HG02798 (cell line): Measurements from ENCODE around the gene RHOC.
"Not testable (repeated sequence)": the region's sequence is repeated elsewhere in the genome, so short reads cannot be mapped to it uniquely, and the experiment has no call there.

ENCODE experiments used
- ATAC-seq: cut with Tn5 transposase; IDR thresholded peaks from one replicate; pipeline ENCODE4 v1.9.1; 2021; ENCODE audit warnings: mild to moderate bottlenecking; ENCODE audit not compliant: unreplicated experiment, poor library complexity

The RHOC gene

GRCh38 chr1:112706505-112707220, at the start of gene RHOC:
TSS of gene RHOC (minus strand) at chr1:112707127. CDS start at chr1:112703799, 3,328 bp downstream.
- ATAC-seq, result peak; percentile 79

- ATAC-seq, result no peak
Measured at GRCh38 chr1:112754116-112754628, 47.2 kb upstream of the RHOC start.

GRCh38 chr1:112748396-112748795, 41.5 kb upstream of the RHOC start:
- ATAC-seq, result no peak

- ATAC-seq, result no peak
Measured at GRCh38 chr1:112744009-112744578, 37.2 kb upstream of the RHOC start.

GRCh38 chr1:112743174-112744008, 36.5 kb upstream of the RHOC start:
- ATAC-seq, result no peak

GRCh38 chr1:112737573-112737972, 30.6 kb upstream of the RHOC start:
- ATAC-seq, result no peak

- ATAC-seq, result no peak
Measured at GRCh38 chr1:112735752-112736151, 28.8 kb upstream of the RHOC start.

- no peak for ATAC-seq
Measured at GRCh38 chr1:112731451-112731850, 24.5 kb upstream of the RHOC start.

GRCh38 chr1:112729909-112730308, 23.0 kb upstream of the RHOC start:
- ATAC-seq, result no peak

- not testable (repeated sequence) for ATAC-seq
Measured at GRCh38 chr1:112729011-112729410, 22.1 kb upstream of the RHOC start.

GRCh38 chr1:112728306-112728971, 21.5 kb upstream of the RHOC start:
- ATAC-seq, result not testable (repeated sequence)

- no peak for ATAC-seq
Measured at GRCh38 chr1:112727716-112728115, 20.8 kb upstream of the RHOC start.

- not testable (repeated sequence) for ATAC-seq
Measured at GRCh38 chr1:112724240-112724639, 17.3 kb upstream of the RHOC start.

- no peak for ATAC-seq
Measured at GRCh38 chr1:112723511-112723839, 16.5 kb upstream of the RHOC start.

GRCh38 chr1:112722601-112723510, 15.9 kb upstream of the RHOC start:
- ATAC-seq, result no peak

GRCh38 chr1:112721966-112722524, 15.1 kb upstream of the RHOC start:
- ATAC-seq, result no peak

- not testable (repeated sequence) for ATAC-seq
Measured at GRCh38 chr1:112721294-112721693, 14.4 kb upstream of the RHOC start.

- ATAC-seq, result no peak
Measured at GRCh38 chr1:112720800-112721199, 13.9 kb upstream of the RHOC start.

- no peak for ATAC-seq
Measured at GRCh38 chr1:112719706-112720105, 12.8 kb upstream of the RHOC start.
